GM19099 (cell line): ENCODE results near the gene RPL41.
A peak's percentile ranks its signal among the peaks of the same experiment; 100 is the strongest.

Experiments used
- POLR2A ChIP-seq: IDR thresholded peaks from 3 replicates; pipeline ENCODE4 v1.6.1; 2011; ENCODE audit warnings: low read depth; ENCODE audit not compliant: insufficient read length; ENCODE audit errors: extremely low read depth

Gene RPL41

GRCh38 chr12:56155256-56155845 lies 38.9 kb downstream of the RPL41 start:
- no peak for TF ChIP-seq POLR2A

GRCh38 chr12:56157201-56158028 lies 41.0 kb downstream of the RPL41 start:
- peak; percentile 15 for TF ChIP-seq POLR2A

DNA sequence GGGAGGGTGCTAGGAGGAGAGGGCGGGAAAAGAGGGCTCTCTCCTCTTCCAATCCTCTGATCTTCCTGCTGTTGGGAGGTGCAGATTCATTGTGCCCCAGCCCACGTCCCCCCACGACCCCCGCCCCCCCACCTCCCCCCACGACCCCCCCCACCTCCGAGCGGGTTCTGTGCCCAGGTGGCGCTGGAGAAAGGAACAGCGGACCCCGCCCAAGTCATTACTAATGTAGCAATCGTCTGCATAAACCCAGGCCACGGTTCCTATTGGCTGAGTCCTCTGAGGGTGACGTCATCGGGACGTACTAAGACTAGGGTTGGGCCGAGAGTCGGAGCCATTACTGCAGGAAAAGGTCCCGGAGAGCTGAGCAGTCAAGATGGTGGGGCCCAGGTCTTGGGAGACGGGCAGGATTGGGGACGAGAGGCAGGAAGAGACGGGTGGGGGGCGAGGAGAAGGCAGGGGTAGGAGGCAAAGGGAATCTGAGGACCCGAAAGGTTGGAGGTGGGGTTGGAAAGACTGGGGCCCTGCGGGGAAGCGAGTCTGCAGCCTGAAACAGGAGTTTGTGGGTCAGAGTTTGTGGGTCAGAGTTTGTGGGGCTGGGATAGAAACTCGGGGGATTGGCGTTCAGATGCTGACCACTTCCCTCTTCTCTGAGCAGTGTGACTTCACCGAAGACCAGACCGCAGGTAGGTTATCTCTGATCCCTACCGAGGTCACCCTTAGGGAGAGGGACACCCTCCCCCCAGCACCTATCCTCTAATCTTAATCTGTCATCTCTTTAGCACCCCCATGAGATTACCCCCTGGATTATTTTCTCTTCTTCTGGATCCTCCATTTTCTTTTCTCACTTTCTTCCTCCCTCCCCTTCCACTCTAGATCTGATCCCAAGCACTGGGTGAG lies 41.8 kb downstream of the RPL41 start, which contains the start of gene MYL6:
MYL6 (plus strand) TSS at position 331 of the 897 bp plus-strand sequence; CDS start at position 374, 43 bp downstream.
- TF ChIP-seq POLR2A = peak; percentile 99

DNA sequence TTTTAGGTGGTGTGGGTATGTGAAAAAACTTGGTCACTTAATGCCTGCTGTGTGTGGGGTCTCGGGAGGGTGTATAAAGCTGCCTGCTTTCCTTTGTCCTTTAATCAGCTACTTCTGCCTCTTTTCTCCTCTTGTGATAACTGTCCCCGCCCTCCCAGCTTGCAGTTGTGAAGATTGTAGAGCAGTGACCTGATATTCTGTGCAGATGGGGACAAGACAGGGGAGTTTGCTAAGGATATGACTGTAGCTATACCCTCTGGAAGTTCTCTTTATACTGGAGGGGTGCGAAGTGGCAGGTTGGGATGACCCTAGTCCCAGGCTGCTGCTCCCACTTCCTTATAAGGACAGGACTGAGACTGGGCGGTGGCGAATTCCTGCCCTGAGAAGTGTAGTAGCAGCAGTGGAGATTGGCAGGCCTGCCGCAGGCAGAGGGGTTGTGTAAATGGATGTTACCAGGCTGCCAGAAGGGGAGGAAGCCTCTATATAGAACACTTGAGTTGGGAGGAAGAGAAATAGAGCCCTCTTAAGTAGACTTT lies 42.6 kb downstream of the RPL41 start:
- no peak for TF ChIP-seq POLR2A

DNA sequence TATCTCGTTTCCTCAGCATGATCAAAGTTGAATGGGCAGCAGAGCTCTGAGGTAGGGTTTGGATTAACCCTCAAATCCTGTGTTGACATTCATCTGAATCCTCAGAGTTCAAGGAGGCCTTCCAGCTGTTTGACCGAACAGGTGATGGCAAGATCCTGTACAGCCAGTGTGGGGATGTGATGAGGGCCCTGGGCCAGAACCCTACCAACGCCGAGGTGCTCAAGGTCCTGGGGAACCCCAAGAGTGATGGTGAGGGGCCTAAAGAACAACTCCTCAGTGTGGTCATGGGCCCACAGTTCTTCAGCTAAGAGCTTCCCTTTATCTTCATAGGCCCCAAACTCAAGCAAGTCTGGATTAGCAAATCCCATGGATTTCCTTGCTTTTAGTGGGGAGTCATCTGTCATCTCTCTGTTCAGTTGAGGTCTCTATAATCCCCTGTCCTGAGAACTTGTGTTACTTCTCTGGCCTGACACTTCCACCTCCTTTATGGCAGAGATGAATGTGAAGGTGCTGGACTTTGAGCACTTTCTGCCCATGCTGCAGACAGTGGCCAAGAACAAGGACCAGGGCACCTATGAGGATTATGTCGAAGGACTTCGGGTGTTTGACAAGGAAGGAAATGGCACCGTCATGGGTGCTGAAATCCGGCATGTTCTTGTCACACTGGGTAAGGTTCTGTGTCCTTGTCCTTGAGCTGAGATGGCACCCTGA lies 43.2 kb downstream of the RPL41 start:
- no peak for TF ChIP-seq POLR2A

DNA sequence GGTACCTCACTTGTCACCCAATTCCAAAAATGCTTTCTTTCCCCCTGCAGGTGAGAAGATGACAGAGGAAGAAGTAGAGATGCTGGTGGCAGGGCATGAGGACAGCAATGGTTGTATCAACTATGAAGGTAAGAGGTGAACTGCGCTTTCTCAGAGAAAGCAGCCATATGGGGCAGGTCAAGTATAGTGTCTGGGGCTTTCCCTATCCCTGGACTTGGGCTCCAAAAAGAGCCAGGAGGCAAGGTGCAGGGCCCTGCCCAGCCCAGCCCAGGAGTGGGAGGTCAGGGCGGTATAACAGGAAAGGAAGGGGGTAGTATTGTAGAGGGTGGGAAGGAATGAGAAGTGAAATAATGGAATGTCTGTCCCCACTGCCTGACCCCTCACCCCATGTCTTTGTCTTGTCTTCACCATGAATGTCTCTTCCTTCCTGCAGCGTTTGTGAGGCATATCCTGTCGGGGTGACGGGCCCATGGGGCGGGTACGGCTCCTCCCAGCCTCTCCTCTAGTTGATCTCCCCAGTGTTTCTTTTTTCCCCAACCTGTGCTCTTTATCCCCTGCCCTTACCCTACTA lies 43.8 kb downstream of the RPL41 start:
- TF ChIP-seq POLR2A = peak; percentile 37

DNA sequence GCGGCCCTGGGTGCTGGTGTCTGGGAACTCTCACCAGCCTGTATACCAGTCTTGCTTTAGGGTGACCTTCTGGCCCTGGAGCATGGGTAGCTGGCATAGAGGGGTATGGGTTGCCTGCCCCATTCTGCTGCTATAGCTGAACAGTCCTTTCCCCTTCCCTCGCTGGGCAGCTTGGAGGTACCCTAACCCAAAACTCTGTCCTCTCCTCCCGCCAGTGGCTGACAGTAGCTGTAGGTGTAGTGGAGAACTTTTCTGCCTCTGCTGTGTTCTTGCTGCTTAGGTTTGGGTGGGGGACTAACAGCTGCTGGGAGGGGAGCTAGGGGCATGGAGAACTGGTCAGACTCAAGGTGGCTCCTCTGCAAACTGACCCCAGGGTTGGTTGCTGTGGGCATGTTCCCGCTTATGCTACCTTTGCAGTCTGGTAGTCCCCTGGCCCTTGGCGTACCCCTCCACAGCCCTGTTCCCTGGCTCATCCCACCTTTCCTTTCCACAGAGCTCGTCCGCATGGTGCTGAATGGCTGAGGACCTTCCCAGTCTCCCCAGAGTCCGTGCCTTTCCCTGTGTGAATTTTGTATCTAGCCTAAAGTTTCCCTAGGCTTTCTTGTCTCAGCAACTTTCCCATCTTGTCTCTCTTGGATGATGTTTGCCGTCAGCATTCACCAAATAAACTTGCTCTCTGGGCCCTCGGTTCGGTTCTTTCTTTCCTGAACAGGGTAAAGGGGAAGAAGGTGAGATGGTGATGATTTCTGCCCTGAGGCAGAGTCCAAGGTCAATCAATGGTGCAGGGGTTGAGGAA lies 44.7 kb downstream of the RPL41 start:
- peak; percentile 2 for TF ChIP-seq POLR2A

- no peak for TF ChIP-seq POLR2A
These were observed 45.4 kb downstream of the RPL41 start for GRCh38 chr12:56161690-56162351.

GRCh38 chr12:56162468-56163290 lies 46.2 kb downstream of the RPL41 start:
- TF ChIP-seq POLR2A = peak; percentile 38

DNA sequence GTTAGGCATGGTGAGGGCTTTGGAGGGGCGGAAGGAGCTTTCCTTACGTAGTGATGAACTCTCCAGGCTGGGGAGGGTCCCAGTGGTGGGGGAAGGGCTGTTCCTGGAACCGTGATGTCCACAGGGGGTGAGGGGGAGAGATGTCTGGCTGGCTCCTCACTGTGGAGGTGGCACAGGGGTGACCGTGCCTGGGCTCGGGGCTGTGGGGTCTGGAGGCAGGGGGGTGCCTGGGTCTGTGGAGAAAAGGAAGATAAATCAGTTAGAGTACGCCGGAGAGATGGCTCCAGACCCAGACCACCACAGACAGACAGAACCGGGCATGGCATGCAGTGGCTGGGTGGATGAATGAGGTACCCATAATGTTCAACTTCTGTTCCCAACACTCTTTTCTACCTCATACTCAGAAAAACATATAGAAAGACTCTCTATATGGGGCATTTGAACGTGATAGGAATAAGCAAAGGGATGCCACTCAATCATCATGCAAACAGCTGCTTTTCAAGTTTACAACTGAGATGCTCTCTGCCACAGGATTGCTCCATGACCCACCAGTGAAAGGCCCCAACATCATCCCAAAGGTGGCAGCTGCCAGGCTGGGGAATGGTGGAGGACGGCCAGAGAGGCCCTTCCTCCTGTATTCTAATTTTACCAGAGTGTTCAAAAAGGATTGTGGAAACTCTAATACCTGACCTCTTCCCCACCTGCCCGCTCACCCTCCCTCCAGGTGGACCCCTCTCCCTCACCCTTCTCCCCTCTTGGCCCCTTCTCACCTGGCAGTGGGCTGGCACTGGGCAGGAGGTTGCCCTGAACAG lies 47.3 kb downstream of the RPL41 start:
- TF ChIP-seq POLR2A = peak; percentile 31

DNA sequence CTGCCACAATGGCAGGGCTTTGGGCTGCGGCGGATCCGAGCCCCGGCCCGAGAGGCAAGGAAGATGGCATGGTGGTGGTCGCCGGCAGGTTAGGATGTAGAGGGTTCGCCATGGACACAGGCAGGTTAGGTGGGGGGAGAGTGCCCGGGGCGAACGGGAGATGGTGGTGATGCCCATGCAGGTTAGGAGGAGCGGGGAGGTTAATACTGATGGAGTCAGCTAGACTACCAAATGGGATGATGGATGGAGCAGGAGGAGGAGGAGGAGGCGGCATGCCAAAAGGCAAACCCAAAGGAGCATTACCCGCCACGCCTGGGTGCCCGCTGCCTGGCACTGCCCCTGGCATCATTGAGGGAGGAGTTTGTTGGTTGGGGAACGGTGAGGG lies 47.9 kb downstream of the RPL41 start:
- no peak for TF ChIP-seq POLR2A
